C1 segment of cervical spinal cord (tissue), 14 donors: Measurements from ENCODE around the gene LIPN.

Experiments used
- DNase-seq, 14 donors: peaks; one replicate each; lab custom pipeline; 2025; lab: John Stamatoyannopoulos, UW

Gene LIPN

DNA sequence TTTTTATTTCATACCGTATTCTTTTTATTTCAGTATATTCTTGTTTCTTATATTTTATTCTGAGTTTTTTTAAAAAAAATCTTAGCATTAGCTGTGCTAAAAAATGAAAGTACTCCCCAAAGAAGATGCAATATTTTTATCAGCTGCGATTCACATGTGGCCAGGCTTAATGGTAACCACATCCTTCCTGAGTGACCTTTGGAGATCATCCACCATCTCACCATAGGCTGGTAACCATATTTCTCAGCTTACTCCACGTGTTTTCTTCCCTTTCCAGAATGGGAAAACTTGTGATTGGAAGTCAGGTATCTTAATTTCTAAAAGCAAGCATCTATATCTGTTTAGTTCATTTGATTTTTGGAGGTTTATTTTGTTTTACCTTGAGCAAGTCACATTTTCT is 23.9 kb downstream of the LIPN start:
- DNase-seq = no peak

DNA sequence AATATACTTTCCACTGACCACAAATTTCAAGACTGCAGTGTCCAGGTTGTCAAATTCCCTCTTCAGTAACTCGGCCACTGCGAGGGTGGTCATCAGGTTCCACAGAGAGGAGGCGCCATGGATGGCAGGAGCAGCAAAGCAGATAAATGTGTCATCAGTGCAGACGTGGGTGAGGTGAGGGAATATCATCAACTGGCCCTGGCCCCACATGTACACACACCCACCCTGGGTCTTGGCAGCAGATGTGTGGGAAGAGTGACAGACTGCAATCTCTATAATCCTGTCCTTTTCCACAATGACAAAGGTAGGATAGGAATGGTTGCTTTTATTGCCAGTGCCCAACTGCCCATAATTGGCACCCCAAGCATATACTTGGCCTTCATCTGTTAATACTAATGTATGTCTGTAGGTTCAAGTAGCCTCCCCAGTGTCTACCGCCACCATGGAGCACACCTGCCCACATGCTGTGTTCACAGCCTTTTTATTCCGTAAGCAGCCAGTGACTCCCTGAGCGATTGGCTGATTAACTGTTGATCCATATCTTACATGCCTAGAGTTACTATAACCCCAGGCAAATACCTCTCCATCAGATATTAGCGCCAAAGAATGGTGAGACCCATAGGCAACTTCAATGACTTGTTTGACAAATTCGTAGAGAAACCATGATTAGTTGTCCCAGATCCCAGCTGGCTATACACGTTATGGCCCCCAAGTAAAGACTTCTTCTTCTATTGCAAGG is 26.4 kb downstream of the LIPN start:
- DNase-seq = no peak

DNA sequence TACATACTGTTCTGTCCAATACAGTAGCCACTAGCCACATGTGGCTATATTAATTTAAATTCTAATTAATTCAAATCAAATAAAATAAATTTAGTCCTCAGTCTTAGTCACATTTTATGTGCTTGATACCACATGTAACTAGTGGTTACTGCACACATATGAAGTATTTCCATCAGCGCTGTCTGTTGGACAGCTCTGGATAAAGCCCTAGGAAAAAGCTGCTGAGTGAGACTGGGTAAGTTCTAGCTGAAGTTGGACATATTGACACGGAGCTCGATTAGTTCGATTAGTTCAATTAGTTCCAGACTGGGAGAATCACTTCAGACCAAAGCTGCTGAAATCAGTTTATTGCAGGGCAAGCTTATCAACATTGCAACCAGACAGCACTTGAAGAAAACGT is 27.6 kb downstream of the LIPN start:
- DNase-seq = no peak

DNA sequence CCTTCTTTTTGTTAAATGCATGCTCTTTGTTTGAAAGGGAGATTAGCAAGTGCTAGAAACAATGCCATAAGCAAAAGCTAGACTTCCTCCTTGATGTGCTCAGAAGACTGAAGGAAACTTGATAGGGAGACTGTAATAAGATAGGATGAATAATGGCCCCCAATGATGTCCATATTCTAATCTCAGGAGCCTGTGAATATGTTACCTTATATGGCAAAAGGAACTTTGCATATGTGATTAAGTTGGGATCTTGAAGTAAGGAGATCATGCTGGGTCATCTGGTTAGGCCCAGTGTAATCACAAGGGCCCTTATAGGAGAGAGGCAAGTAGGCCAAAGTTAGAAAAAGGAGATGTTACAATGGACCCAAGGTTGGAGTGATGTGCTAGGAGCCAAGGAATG is 29.1 kb downstream of the LIPN start:
- no peak for DNase-seq

DNA sequence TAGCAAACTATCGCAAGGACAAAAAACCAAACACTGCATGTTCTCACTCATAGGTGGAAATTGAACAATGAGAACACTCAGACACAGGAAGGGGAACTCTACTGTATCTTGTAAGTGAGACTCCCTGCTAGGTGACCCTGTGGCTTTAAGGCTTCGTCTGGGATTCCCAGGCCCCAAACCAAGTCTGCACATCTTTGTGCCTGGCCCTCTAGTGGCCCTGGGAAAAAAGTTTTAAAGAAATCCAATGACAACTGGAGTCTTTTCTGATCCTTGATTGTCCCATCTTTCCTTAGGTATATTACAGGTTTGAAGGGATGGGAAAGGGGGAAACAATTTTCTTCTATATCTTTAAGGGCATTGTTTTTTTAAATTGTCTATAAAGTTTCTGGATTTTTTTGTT is 32.1 kb downstream of the LIPN start:
- DNase-seq = no peak

DNA sequence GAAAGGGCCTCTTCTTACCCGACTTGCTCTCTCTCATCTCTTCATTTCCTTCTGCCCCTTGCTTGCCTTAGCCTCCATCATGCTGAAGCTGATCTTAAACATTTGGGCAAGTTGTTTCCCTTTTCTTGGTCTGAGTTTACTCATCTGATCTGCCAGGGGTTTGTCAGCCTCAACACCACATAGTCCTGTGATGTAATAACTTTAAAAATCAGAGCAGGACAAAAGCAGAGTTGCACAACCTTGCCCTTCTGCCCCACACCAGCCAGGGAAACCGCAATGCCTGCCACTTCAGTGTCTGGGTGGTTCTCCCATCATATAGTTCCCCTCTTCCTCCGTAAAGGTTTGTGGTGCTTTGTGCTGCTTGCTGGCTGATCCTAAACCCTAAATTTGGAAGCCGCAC is 32.8 kb downstream of the LIPN start:
- peak in 8 of 14 donors; percentile 4 to 47 (median 26) for DNase-seq

DNA sequence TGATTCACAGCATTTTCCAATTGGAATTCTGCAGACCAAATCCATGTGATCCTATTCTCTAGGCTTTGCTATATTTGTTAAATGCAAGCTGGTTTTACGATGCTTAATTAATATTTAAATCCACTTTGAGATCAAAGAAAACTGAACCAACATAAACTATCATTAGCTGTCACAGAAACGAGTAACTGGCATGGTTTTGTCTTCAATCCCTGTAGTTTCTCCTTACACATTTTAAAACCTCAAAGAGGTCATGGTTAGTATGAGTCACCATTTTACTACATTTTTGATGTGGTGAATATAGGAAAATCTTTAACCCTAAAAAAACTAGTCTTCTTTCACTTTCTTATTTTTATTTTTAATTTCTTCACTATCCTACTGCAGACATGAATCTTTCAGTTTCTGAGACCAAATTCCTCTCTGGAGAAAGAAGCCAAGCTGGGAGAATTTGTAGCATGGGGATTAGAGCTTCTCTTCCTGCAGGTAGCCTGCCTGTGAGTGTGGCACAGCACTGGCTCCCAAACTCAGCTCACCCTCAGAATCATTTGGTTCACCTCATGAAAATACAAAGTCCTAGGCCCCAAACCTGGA is 34.0 kb downstream of the LIPN start:
- no peak for DNase-seq

DNA sequence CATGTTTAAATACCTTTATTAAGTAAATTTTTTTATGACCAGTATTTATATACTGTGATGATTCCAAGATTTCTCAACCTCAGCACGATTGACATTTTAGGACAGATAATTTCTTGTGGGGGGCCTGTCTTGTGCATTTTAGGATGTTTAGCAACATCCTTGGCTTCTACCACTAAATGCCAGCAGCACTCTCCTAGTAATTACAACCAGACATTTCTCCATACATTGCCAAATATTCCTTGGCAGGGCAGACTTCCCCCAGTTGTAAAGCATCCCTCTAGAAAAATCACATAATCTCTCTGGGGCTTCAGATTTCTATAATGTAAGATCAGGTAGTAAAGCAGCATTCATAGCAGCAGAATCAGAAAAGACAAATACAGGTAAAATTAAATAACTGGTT is 34.9 kb downstream of the LIPN start:
- no peak for DNase-seq

DNA sequence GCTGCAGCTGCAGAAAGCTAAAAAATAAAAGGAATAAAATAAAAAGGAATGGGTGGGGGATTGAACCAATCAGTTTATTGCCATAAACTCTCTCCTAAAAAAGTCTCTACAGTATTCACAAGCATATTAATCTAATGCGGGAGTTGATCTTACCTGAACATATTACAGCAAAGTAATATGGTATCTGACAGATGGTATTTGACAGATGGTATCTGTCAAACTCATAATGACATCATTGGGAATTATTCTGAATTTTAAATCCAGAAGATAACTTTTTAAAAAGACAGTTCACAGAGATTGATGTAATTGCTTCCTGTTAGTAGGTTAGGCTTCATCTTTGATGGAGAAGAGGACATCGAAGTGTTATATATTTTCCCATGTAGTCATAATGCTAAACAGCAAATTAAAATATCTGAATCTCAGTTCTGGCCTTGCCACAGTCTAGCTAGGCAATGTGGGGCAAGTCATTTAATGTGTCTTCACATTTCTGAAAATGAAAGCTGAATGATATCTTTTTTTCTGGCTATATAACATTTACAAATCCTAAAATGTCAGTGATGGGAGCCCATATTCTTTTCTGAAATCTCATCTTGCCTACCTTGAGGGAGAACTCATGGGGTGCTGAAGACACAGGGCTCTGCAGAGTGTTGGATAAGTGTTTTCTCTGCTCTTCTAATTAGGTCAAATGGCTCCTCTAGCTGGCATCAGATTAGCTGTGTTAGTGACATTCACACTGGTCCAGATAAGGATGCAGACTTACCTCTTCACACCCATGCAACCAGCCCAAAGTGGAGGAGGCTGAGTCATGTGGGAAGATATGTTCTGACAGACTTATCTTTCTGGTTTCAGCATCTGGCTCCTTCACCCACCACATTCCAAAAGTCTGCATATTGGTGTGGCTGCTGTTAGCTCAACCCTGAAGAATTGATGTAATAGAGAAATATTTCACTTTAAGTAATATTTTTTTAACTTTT is 40.6 kb downstream of the LIPN start:
- DNase-seq = peak in 1 of 14 donors; percentile 72

DNA sequence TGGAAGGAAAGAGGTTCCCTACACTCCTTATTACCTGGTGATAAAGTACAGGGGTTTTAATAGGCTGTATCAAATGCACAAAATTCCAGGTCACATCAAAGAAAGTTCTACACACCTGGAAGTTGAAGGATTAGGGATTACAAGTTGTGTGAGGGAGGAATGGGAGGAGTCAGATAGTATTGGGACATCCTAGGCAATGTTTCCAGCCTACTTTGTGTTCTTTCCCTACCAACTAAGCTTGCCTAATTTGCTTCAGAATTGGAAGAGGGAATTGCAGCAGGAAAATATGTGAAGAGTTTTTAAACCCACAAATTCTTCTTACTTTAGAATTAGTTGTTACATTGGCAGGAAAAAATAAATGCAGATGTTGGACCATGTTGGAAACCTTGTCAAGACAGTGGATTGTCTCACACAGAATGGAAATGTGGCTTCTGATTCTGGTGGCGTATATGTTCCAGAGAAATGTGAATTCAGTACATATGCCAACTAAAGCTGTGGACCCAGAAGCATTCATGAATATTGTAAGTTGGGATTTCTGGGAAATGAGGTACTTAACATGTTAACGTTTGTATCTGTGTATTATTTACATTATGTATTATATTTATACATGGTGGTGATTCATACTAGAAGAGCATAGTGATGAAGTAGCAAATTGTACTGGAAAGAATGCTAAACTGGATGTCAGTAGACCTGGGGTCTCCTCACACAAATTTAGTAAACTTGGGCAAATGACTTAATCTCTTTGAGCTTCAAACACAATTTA is 42.9 kb downstream of the LIPN start, which contains the start of gene LIPM:
Gene LIPM, plus strand, starts transcription at position 208 of the 763 bp plus-strand sequence. Its CDS starts 167 bp downstream, at position 375.
- no peak for DNase-seq

DNA sequence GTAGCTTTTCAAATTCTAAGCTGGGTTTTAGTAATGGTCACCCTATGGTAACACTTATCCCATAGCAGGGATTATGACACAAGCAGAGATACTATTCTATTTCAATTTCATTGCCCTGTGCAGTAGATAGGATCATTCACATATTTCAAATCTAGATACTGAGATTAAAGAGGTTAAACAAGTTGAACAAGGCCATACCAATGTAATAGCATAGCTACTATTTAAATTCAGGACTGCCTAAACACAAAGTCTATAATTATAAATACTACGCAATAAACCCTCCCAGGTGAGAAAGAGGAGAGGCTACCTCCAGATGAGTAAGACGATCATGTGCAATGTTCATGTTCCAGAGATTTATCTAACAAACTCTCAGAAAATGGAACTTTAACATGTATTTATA is 43.8 kb downstream of the LIPN start:
- no peak for DNase-seq

DNA sequence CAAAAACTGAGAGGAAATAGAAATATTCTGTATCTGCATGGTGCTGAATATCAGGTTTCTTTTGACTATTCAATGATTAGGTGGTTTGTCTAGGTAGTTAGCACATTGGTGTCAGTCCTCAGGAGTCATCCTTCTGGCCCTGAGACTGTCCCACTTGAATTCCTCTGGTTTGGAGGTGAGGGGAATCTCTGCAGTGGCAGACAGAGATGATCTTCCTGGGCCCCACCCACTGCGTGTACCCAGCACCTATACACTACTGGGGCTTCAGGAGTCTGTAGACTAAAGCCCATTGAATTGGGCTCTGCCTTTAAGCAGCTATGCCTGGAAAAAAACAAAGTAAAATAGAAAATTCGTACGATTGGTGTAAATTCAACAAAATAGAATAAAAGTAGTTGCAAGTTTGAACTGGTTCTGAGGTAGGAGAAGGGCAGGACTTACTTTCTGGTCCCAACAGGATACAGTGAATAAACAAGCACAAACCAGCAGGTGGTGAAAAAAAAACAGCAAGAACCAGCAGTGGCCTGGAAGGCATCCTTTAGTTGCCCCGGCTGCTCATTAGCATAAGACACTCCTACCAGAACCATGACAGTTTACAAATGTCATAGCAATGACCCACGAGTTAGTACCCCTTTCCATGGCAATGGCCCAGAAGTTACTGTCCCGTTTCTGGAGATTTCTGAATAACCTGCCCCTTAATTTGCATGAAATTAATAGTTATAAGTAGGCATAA is 44.4 kb downstream of the LIPN start:
- DNase-seq = no peak

DNA sequence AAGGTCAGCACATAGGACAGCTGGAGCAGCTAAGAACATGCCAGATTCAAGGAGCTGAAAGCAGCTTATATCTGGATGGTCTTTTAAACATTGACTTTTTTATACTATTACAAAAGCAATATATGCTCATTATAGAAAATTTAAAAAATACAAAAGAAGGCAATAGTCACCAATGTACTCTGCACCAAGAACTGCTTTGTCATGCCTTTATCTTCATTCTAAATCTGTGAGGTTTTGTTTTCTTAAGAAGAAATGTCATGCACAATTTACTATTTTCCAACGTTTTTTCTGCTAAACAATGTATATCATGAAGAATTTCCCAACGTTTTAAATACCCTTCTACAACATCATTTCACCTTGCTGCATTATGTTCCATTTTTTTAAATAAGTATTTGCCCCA is 45.5 kb downstream of the LIPN start:
- no peak for DNase-seq

DNA sequence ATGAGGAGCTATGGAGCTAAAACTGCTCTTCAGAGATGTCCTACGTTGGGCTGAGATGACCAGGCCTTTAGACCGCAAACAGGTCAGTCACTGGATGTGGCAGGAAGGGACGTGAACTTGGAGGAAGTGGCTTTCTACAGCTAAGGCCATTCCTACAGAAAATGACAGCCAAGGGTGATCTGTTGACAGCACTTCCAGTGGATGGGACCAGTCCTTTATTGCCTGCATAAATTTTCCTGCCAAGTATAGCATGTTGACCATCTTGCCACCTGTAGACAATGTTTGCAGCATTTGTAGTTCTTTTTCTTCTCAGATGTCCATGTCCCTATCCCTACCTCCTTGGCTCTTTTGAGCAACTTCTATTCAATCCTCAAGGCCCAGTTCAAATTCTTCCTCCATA is 46.1 kb downstream of the LIPN start:
- no peak for DNase-seq

DNA sequence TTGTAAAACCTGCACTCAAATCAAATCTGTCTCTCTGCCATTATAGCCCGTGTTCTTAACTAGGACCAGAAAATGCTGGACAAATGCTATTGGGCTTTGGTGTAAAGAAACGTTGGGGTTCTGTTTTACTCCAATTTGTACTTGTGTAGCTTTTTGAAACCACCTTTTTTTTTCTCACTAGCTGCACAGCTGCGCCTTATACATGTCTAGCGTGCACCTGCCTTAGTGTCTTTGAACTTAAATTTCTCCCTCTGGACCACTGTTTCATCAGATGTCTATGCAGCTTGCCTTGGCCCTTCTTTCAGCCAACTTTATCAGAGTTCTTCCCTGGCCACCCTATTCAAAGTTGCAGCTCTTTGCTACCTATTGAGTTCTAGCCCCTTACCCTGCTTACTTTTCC is 49.8 kb downstream of the LIPN start:
- DNase-seq = no peak

DNA sequence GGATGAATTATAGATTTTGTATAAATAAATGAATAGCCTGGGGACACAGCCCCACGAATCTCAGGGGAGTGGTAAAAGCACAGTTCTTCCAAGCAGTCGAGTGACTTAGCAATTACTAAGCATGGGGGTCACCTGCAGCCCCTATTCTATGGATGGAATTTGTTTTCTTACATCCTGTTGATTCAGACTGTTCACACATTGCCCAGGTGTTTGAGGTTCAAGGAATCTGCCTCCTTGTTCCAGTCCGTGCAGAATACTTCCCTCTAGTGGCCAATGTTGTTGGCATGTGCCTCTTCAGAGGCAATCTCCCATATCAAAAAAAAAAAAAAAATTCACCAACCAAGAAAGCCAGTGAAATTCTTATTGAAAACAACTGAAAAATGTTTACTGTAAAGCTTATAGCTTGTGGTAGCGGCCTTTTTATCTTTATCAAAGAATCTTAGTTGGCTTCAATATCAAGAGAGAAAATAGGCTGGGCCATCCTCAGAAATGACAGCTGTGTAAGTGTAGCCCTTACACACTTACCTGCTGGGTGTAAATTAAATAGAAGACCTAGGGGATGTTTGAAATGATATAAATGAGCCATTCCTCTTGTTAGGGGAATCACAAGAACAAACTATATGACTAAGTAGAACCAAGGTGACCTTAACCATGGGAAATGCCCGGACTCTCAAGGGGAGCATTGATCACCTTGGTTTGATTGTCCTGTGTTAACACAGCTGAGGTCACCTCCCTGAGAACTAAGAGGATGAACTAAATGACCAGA is 50.6 kb downstream of the LIPN start:
- peak in 1 of 14 donors; percentile 23 for DNase-seq

DNA sequence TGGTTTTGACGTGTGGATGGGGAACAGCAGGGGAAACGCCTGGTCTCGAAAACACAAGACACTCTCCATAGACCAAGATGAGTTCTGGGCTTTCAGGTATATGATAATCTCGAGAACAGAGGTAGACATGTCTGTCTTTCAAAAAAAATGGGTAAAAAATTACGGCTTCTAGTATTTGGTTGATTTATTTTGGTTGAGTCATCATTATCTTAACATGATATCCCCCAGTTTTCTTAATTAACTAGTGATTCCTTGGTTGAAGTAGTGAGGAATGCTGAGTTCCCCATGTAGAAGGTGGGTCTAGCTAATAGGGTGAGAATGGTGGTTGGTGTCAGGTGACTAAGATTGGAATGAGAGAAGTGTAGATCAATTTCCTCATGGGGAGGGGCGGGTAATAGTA is 53.4 kb downstream of the LIPN start:
- no peak for DNase-seq

DNA sequence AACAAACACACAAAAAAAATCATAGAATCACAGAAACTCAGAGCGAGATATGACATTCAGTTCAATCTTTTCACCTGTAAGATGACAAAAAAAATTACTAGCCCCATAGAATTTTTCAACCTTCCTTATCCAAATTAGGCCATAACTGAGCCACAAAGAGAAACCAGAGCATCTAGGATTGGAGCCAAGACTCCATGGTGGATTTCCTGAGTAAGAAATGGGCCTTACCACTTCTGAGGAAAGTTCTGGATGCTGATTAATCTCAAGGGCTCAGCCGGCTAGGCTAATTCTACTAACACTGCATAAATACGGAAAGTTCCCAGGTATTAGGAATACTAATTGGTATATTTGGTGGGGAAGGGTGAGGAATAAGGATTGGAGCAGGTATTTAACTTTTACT is 59.5 kb downstream of the LIPN start:
- DNase-seq = no peak

DNA sequence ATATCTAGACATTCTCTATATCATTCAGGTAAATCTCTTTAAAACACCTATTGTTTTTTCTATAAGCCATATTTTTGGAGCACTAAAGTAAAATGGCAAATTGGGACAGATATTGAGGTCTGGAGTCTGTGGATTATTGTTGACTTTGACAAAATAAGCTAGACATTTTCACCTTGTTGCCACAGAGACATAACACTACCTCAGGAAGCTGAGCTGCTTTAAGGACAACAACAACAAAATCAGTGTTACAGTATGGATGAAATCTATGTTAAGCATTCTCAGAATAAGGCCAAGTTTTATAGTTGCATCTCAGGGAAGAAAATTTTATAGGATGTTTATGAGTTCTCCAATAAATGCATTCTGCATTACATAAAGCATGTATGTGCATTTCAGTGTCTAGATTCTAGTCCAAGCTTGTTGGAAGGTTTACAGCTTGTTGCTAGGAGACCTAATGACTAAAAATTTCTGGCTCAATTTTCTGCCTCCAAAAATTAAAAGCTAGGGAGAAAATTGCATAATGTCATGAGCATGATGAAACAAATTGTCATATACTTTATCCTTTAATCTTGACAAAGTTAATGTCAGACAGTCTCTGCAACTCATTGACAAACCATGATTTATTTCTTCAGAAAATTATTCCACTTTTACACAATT is 61.1 kb downstream of the LIPN start:
- peak in 1 of 14 donors; percentile 5 for DNase-seq

DNA sequence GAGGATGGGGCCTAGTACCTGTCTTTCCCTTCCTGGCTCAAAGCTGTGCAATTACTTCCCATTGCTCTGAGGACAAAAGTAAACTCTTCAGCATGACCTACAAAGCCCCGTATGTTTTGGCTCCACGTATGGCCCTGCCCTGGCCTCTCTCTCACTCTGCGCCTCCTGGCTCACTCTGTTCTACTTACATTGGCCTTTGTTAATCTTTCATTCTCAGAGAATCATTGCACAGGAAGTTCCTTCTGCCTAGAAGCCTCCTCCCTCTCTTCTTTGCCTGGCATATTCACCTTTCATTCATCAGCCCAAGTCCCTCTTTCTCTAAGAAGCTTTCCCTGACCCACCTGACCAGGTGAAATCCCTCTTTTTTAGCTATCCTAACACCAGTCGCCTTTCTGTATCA is 66.6 kb downstream of the LIPN start:
- no peak for DNase-seq
